Upper lobe of right lung (tissue), 1 donor: Measurements from ENCODE around the gene CLSTN3. TPM values are rescaled to one million over a fixed set of nuclear protein-coding genes. Genes with fewer than 3 reads are reported as not detected.

Source experiments
- ATAC-seq: fragments of 200-7000 bp; cut with Tn5 transposase; one replicate; pipeline ENCODE4 v1.9.1; 2020; ENCODE audit warnings: mild to moderate bottlenecking, moderate library complexity
- DNase-seq: peaks from one replicate; pipeline ENCODE4 v3.0.0-alpha.2; 2020
- H3K27ac ChIP-seq: fragments of 200-600 bp; one replicate; pipeline ENCODE4 v1.8.0; 2022
- H3K27me3 ChIP-seq: fragments of 200-600 bp; one replicate; pipeline ENCODE4 v1.8.0; 2022; ENCODE audit warnings: mild to moderate bottlenecking
- H3K36me3 ChIP-seq: fragments of 200-600 bp; one replicate; pipeline ENCODE4 v1.8.0; 2022
- H3K4me1 ChIP-seq: fragments of 200-600 bp; one replicate; pipeline ENCODE4 v1.8.0; 2022
- H3K4me3 ChIP-seq: fragments of 200-600 bp; one replicate; pipeline ENCODE4 v1.8.0; 2022; ENCODE audit warnings: mild to moderate bottlenecking
- H3K9me3 ChIP-seq: fragments of 200-600 bp; one replicate; pipeline ENCODE4 v1.8.0; 2022
- intact Hi-C: fragments of 100-400 bp; cut with DNase I; formaldehyde crosslinking; loops from one replicate; pipeline ENCODE4 v1.11.0; 2022
- total RNA-seq: library from RNA; stranded (reverse); fragmentation: NEBNext Ultra II Directional; extraction: Animal tissue kit (Norgen Biotek cat#: 25700); gene quantifications from one replicate; pipeline ENCODE4 v1.2.1, GENCODE V29; 2021
- TF ChIP-seq, protein P1 (sequence below): fragments of 200-600 bp; IDR thresholded peaks from one replicate; pipeline ENCODE4 v1.8.0; 2022; ENCODE audit warnings: antibody characterized with exemption
- donor health status: DM: no; HTN: yes; CAD: no; lungs with severe emphysema.

Gene CLSTN3
- total RNA-seq, 1 donor from 2014 or later = 48.2 TPM

DNA sequence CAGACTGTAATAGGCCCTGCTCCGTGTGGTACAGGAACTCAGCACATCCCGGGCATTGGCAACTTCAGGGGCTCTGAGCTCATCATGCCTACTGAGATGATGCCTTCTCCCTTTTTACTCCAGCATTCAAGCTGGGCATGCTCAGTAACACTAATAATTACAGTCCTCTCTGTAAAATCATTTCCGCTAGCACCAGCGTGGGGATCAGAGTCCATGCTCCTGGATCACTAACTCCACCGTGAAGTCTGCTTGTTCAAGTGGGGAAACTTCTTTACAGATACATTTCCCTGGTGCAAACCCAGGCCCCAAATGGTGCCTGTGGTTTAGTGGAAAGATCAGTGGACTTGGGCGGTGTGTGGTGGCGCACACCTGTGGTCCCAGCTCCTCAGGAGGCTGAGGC, 16.7 kb downstream of the CLSTN3 start:
- Histone ChIP-seq H3K4me3 (no peak overlapping the region), H3K36me3 (peaks cover 18% of the 10 kb centered on the region), H3K27me3 (no peaks in the 10 kb centered on the region), H3K9me3 (no peaks in the 10 kb centered on the region), H3K4me1 (no peaks in the 10 kb centered on the region), H3K27ac (no peak overlapping the region)
- DNase-seq (no peak), ATAC-seq (no peak)
- TF ChIP-seq, protein P1, sequence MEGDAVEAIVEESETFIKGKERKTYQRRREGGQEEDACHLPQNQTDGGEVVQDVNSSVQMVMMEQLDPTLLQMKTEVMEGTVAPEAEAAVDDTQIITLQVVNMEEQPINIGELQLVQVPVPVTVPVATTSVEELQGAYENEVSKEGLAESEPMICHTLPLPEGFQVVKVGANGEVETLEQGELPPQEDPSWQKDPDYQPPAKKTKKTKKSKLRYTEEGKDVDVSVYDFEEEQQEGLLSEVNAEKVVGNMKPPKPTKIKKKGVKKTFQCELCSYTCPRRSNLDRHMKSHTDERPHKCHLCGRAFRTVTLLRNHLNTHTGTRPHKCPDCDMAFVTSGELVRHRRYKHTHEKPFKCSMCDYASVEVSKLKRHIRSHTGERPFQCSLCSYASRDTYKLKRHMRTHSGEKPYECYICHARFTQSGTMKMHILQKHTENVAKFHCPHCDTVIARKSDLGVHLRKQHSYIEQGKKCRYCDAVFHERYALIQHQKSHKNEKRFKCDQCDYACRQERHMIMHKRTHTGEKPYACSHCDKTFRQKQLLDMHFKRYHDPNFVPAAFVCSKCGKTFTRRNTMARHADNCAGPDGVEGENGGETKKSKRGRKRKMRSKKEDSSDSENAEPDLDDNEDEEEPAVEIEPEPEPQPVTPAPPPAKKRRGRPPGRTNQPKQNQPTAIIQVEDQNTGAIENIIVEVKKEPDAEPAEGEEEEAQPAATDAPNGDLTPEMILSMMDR = no peak
- intact Hi-C loops = no loop called here

DNA sequence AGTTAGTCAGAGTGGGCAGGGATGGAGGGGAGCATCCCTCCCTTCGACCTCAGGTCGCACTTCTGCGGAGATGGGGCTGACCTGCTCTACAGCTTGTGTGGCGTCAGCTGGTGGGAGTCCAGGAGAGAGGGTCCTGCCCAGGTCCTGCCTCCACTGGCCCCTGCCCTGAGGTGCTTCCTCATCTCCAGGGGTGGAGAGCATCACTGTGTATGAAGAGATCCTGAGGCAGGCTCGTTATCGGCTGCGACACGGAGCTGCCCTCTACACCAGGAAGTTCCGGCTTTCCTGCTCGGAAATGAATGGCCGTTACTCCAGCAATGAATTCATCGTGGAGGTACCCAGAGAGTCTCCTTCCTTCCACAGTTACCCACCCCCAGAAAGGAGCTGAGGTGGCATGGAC, 20.2 kb downstream of the CLSTN3 start:
- peaks cover 6% of the 10 kb centered on the region for H3K4me1 ChIP-seq
- H3K27me3 ChIP-seq = no peaks in the 10 kb centered on the region
- H3K27ac ChIP-seq = peak overlapping the region; percentile 2
- TF ChIP-seq, protein P1 = no peak
- intact Hi-C loops = no loop called here
- no peaks in the 10 kb centered on the region for H3K9me3 ChIP-seq
- no peak for DNase-seq
- no peak for ATAC-seq
- peaks cover 26% of the 10 kb centered on the region for H3K36me3 ChIP-seq
- H3K4me3 ChIP-seq = no peak overlapping the region

DNA sequence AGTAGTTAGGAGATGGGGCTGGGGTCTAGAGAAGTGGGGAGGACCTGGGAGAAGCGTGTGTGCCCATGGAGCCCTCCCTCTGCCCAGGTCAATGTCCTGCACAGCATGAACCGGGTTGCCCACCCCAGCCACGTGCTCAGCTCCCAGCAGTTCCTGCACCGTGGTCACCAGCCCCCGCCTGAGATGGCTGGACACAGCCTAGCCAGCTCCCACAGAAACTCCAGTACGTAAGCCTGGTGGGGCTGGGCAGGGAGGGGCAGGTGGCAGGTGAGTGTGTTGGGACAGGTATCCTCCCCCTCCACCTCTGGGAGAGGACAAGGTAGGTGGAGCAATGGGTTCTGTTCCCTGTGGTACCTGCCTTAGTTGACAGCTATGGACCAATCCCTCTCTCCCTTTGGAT, 20.7 kb downstream of the CLSTN3 start:
- Histone ChIP-seq H3K4me3 (no peak overlapping the region), H3K27ac (peak overlapping the region; percentile 2), H3K36me3 (peaks cover 26% of the 10 kb centered on the region), H3K27me3 (no peaks in the 10 kb centered on the region), H3K4me1 (peaks cover 6% of the 10 kb centered on the region), H3K9me3 (no peaks in the 10 kb centered on the region)
- DNase-seq (no peak), ATAC-seq (peak; percentile 6)
- TF ChIP-seq, protein P1 = no peak
- intact Hi-C loops = no loop called here

DNA sequence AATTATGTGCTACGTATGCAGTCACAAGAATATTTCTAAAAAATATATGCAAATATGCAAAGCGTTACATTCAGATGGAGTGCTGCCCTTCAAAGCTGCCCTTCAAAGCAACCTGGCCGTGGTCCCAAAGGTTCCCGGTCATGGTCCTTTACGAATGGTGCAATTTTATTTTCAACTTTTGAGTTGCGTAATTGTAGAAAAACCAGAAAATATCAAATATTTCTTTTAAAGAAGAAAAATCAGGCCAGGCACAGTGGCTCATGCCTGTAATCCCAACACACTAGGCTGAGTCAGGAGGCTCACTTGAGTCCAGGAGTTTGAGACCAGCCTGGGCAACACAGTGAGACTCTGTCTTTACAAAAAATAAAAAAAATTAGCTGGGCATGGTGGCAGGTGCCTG, 21.4 kb downstream of the CLSTN3 start:
- no peaks in the 10 kb centered on the region for H3K9me3 ChIP-seq
- no peak overlapping the region for H3K4me3 ChIP-seq
- no peaks in the 10 kb centered on the region for H3K27me3 ChIP-seq
- no peak for DNase-seq
- intact Hi-C loops = no loop called here
- ATAC-seq = no peak
- TF ChIP-seq, protein P1 = no peak
- H3K4me1 ChIP-seq = peaks cover 6% of the 10 kb centered on the region
- H3K36me3 ChIP-seq = peaks cover 22% of the 10 kb centered on the region
- peak overlapping the region; percentile 58 for H3K27ac ChIP-seq

DNA sequence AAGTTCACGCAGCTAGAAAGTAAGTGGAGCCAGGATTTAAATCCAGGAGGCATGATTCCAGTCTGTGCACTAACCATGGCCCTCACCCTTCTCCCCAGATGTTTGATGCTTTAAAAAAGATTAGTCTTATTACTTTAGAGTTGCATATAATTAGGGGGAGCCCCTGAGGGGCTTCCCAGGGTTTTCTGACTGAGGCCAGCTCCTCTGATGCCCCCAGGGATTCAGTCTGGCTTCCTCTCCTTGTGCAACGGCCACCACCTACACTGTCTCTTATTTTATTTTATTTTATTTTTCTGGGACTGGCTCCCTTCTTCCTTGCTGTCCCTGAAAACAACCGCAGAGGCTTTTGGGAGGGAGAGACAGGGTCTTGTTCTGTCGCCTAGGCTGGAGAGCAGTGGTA, 22.6 kb downstream of the CLSTN3 start:
- intact Hi-C loops = no loop called here
- no peak for DNase-seq
- Histone ChIP-seq H3K27me3 (no peaks in the 10 kb centered on the region), H3K4me3 (no peak overlapping the region), H3K27ac (peak overlapping the region; percentile 31), H3K9me3 (no peaks in the 10 kb centered on the region), H3K36me3 (peaks cover 18% of the 10 kb centered on the region), H3K4me1 (peaks cover 6% of the 10 kb centered on the region)
- TF ChIP-seq, protein P1 = no peak
- no peak for ATAC-seq

DNA sequence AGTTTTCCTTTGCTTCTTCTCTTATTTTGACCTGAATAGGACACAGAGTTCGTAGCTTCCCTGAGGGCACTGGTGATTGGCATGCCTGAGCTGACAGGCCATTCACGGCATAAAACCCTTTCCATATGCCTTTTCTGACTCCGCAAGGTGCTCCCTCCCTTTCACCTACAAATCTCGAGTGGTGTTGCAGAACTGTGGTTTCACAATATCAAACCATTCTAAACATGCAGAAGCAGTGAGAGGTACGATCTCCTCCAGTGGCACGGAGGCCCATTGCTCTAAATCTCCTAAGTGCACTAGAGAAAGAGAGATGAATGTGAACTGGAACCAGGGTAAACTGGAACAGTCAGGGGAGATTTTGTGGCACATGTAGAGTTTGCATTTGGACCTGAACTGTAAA, 23.9 kb downstream of the CLSTN3 start:
- TF ChIP-seq, protein P1 = no peak
- DNase-seq (no peak), ATAC-seq (peak; percentile 64)
- H3K4me3 ChIP-seq = no peak overlapping the region
- no peaks in the 10 kb centered on the region for H3K27me3 ChIP-seq
- intact Hi-C loops = no loop called here
- peaks cover 6% of the 10 kb centered on the region for H3K4me1 ChIP-seq
- peaks cover 21% of the 10 kb centered on the region for H3K36me3 ChIP-seq
- H3K27ac ChIP-seq = peak overlapping the region; percentile 55
- no peaks in the 10 kb centered on the region for H3K9me3 ChIP-seq
